HL-60/S4 (cell line): ENCODE results near the gene SELPLG.
"Not testable (repeated sequence)": the region's sequence is repeated elsewhere in the genome, so short reads cannot be mapped to it uniquely, and the experiment has no call there.

Source experiments
- in situ Hi-C: fragments of 300-500 bp; cut with MboI; formaldehyde crosslinking; loops from 2 replicates; pipeline ENCODE4 v1.14.3; 2022; ENCODE audit warnings: low sequenced_read_pairs

Gene SELPLG

GRCh38 chr12:108641446-108642268, 8.0 kb upstream of the SELPLG start:
- in situ Hi-C loops = no loop called here

GRCh38 chr12:108640802-108641445, 7.2 kb upstream of the SELPLG start:
- in situ Hi-C loops = no loop called here

- in situ Hi-C loops = no loop called here
These were observed 5.5 kb upstream of the SELPLG start for GRCh38 chr12:108638997-108639822.

- in situ Hi-C loops = no loop called here
These were observed 4.6 kb upstream of the SELPLG start for GRCh38 chr12:108638141-108638827.

GRCh38 chr12:108637222-108637971, 3.7 kb upstream of the SELPLG start:
- in situ Hi-C loops = no loop called here

- in situ Hi-C loops = no loop called here
These were observed 2.5 kb upstream of the SELPLG start for GRCh38 chr12:108635997-108636808.

GRCh38 chr12:108635201-108635996, 1.7 kb upstream of the SELPLG start:
- in situ Hi-C loops = no loop called here

- in situ Hi-C loops = no loop called here
These were observed 652 bp upstream of the SELPLG start for GRCh38 chr12:108634341-108634751.

GRCh38 chr12:108633081-108633533, 587 bp downstream of the SELPLG start:
- in situ Hi-C loops = no loop called here

- in situ Hi-C loops = not testable (repeated sequence)
These were observed 2.4 kb downstream of the SELPLG start for GRCh38 chr12:108631261-108631660.

- in situ Hi-C loops = no loop called here
These were observed 3.0 kb downstream of the SELPLG start for GRCh38 chr12:108630481-108631207.

- in situ Hi-C loops = no loop called here
These were observed 3.7 kb downstream of the SELPLG start for GRCh38 chr12:108629824-108630476.

GRCh38 chr12:108629151-108629550, 4.5 kb downstream of the SELPLG start:
- in situ Hi-C loops = no loop called here

- in situ Hi-C loops = no loop called here
These were observed 6.4 kb downstream of the SELPLG start for GRCh38 chr12:108627134-108627920.

- in situ Hi-C loops = no loop called here
These were observed 8.5 kb downstream of the SELPLG start for GRCh38 chr12:108625228-108625627.

GRCh38 chr12:108623577-108623976, 10.1 kb downstream of the SELPLG start:
- in situ Hi-C loops = no loop called here
